ENCODE data around the gene ADH1B.
"Not testable (repeated sequence)": the region's sequence is repeated elsewhere in the genome, so short reads cannot be mapped to it uniquely, and the experiment has no call there.

The ADH1B gene

DNA sequence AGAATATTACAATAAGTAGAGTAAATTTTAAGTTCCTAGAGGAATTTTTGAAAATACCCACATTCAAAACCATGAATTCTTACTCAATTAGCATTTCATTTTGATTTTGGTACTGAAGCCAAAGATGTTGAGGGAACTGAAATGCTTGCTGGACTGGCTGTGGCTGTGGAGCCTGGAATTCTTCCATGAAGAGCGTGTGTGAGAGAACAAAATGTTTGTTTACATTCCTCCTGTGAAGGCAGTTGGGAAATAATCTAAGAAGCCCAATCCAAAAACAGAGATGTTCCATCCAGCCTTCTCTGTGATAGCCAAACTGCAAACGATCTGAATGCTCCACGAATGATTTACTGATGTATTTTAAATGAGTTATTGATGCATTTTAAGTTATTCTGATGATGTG is 3.8 kb upstream of the ADH1B start:
- Histone ChIP-seq H3K9ac (ENCODE audit: low read depth in 1 of 2, low read length in 2 of 2) (no peak overlapping the region), H3K4me3 (ENCODE audit: low read length in 2 of 2) (no peak overlapping the region), H3K27me3 (ENCODE audit: control insufficient read depth in 2 of 2, insufficient read depth in 2 of 2, low read length in 2 of 2) (no peaks in the 10 kb centered on the region), H3K27ac (ENCODE audit: low read depth in 2 of 2, low read length in 2 of 2) (peak overlapping the region in 1 of 2 donors; percentile 48), H3K36me3 (ENCODE audit: control insufficient read depth in 2 of 2, insufficient read depth in 2 of 2, low read length in 2 of 2) (no peaks in the 10 kb centered on the region), H3K4me1 (ENCODE audit: control insufficient read depth in 2 of 2, insufficient read depth in 2 of 2, low read length in 2 of 2) (no peaks in the 10 kb centered on the region), H3K9me3 (ENCODE audit: control insufficient read depth in 2 of 2, low read length in 2 of 2) (no peaks in the 10 kb centered on the region)

DNA sequence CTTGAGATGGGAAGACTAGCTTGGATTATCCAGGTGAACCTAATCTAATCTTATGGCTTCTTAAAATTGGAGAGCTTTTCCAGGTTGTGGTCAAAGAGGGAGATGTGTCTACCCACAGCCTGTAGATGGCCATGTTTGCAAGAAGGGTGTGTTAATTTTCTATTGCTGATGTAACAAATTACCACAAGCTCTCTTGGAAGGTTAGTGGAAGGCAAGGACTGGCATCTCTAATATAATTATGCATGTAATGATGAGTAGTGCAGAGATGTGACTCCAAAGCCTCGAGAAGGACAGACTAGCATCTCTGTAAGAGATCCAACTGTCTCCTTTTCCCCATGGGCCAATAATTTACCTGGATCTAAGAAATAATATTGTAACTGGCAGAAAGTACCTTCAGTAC is 3.2 kb upstream of the ADH1B start:
- H3K4me1 ChIP-seq (ENCODE audit: control insufficient read depth in 2 of 2, insufficient read depth in 2 of 2, low read length in 2 of 2): no peaks in the 10 kb centered on the region
- H3K4me3 ChIP-seq (ENCODE audit: low read length in 2 of 2): no peak overlapping the region
- no peaks in the 10 kb centered on the region for H3K9me3 ChIP-seq (ENCODE audit: control insufficient read depth in 2 of 2, low read length in 2 of 2)
- H3K27ac ChIP-seq (ENCODE audit: low read depth in 2 of 2, low read length in 2 of 2): peak overlapping the region; percentile 41 to 68
- H3K9ac ChIP-seq (ENCODE audit: low read depth in 1 of 2, low read length in 2 of 2): no peak overlapping the region
- no peaks in the 10 kb centered on the region for H3K36me3 ChIP-seq (ENCODE audit: control insufficient read depth in 2 of 2, insufficient read depth in 2 of 2, low read length in 2 of 2)
- no peaks in the 10 kb centered on the region for H3K27me3 ChIP-seq (ENCODE audit: control insufficient read depth in 2 of 2, insufficient read depth in 2 of 2, low read length in 2 of 2)

- peak overlapping the region; percentile 41 to 68 for H3K27ac ChIP-seq (ENCODE audit: low read depth in 2 of 2, low read length in 2 of 2)
Measured at GRCh38 chr4:99323756-99324155, 2.6 kb upstream of the ADH1B start.

GRCh38 chr4:99317811-99318210 is 3.4 kb downstream of the ADH1B start:
- not testable (repeated sequence) for H3K4me1 ChIP-seq (ENCODE audit: control insufficient read depth in 2 of 2, insufficient read depth in 2 of 2, low read length in 2 of 2); H3K9me3 ChIP-seq (ENCODE audit: control insufficient read depth in 2 of 2, low read length in 2 of 2); H3K9ac ChIP-seq (ENCODE audit: low read depth in 1 of 2, low read length in 2 of 2); H3K27me3 ChIP-seq (ENCODE audit: control insufficient read depth in 2 of 2, insufficient read depth in 2 of 2, low read length in 2 of 2); H3K36me3 ChIP-seq (ENCODE audit: control insufficient read depth in 2 of 2, insufficient read depth in 2 of 2, low read length in 2 of 2)
- H3K27ac ChIP-seq (ENCODE audit: low read depth in 2 of 2, low read length in 2 of 2): peak overlapping the region in 1 of 2 donors; percentile 1
- peak overlapping the region in 1 of 2 donors; percentile 34 for H3K4me3 ChIP-seq (ENCODE audit: low read length in 2 of 2)

More at GRCh38 chr4:99323756-99324155, 2.6 kb upstream of the ADH1B start:
- Histone ChIP-seq H3K4me3 (ENCODE audit: low read length in 2 of 2) (no peak overlapping the region), H3K4me1 (ENCODE audit: control insufficient read depth in 2 of 2, insufficient read depth in 2 of 2, low read length in 2 of 2) (no peaks in the 10 kb centered on the region), H3K27me3 (ENCODE audit: control insufficient read depth in 2 of 2, insufficient read depth in 2 of 2, low read length in 2 of 2) (no peaks in the 10 kb centered on the region), H3K36me3 (ENCODE audit: control insufficient read depth in 2 of 2, insufficient read depth in 2 of 2, low read length in 2 of 2) (no peaks in the 10 kb centered on the region), H3K9ac (ENCODE audit: low read depth in 1 of 2, low read length in 2 of 2) (no peak overlapping the region), H3K9me3 (ENCODE audit: control insufficient read depth in 2 of 2, low read length in 2 of 2) (no peaks in the 10 kb centered on the region)

GRCh38 chr4:99317354-99317753 is 3.8 kb downstream of the ADH1B start:
- Histone ChIP-seq H3K4me3 (ENCODE audit: low read length in 2 of 2) (peak overlapping the region in 1 of 2 donors; percentile 34), H3K36me3 (ENCODE audit: control insufficient read depth in 2 of 2, insufficient read depth in 2 of 2, low read length in 2 of 2) (no peaks in the 10 kb centered on the region), H3K27me3 (ENCODE audit: control insufficient read depth in 2 of 2, insufficient read depth in 2 of 2, low read length in 2 of 2) (no peaks in the 10 kb centered on the region), H3K27ac (ENCODE audit: low read depth in 2 of 2, low read length in 2 of 2) (peak overlapping the region in 1 of 2 donors; percentile 1), H3K4me1 (ENCODE audit: control insufficient read depth in 2 of 2, insufficient read depth in 2 of 2, low read length in 2 of 2) (peaks cover 0 to 3% of the 10 kb centered on the region in 2 donors), H3K9me3 (ENCODE audit: control insufficient read depth in 2 of 2, low read length in 2 of 2) (no peaks in the 10 kb centered on the region), H3K9ac (ENCODE audit: low read depth in 1 of 2, low read length in 2 of 2) (no peak overlapping the region)

DNA sequence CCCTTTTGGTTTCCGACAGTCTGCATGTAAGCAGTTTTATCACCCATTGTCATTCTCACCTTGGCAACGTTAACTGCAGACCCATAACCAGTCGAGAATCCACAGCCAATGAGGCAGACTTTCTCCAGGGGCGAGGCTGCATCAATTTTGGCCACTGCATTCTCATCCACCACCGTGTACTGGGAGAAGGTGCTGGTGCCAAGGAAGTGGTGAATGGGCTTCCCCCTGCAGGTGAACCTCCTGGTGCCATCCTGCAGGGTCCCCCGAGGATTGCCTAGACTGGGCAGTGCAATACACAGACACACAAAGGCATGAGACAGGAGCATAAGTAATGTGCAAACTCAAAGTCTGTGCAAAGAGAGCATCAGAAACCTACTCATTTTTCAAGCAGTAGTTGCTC is 5.4 kb downstream of the ADH1B start:
- Histone ChIP-seq H3K36me3 (ENCODE audit: control insufficient read depth in 2 of 2, insufficient read depth in 2 of 2, low read length in 2 of 2) (no peaks in the 10 kb centered on the region), H3K9ac (ENCODE audit: low read depth in 1 of 2, low read length in 2 of 2) (no peak overlapping the region)

GRCh38 chr4:99314211-99314610 is 7.0 kb downstream of the ADH1B start:
- no peaks in the 10 kb centered on the region for H3K9me3 ChIP-seq (ENCODE audit: control insufficient read depth in 2 of 2, low read length in 2 of 2)
- H3K4me1 ChIP-seq (ENCODE audit: control insufficient read depth in 2 of 2, insufficient read depth in 2 of 2, low read length in 2 of 2): peaks cover 0 to 3% of the 10 kb centered on the region in 2 donors
- no peaks in the 10 kb centered on the region for H3K27me3 ChIP-seq (ENCODE audit: control insufficient read depth in 2 of 2, insufficient read depth in 2 of 2, low read length in 2 of 2)
- no peak overlapping the region for H3K27ac ChIP-seq (ENCODE audit: low read depth in 2 of 2, low read length in 2 of 2)
- no peak overlapping the region for H3K9ac ChIP-seq (ENCODE audit: low read depth in 1 of 2, low read length in 2 of 2)
- H3K4me3 ChIP-seq (ENCODE audit: low read length in 2 of 2): no peak overlapping the region
- H3K36me3 ChIP-seq (ENCODE audit: control insufficient read depth in 2 of 2, insufficient read depth in 2 of 2, low read length in 2 of 2): no peaks in the 10 kb centered on the region

More for the DNA sequence above, 5.4 kb downstream of the ADH1B start:
- no peaks in the 10 kb centered on the region for H3K27me3 ChIP-seq (ENCODE audit: control insufficient read depth in 2 of 2, insufficient read depth in 2 of 2, low read length in 2 of 2)
- H3K9me3 ChIP-seq (ENCODE audit: control insufficient read depth in 2 of 2, low read length in 2 of 2): no peaks in the 10 kb centered on the region
- peaks cover 0 to 3% of the 10 kb centered on the region in 2 donors for H3K4me1 ChIP-seq (ENCODE audit: control insufficient read depth in 2 of 2, insufficient read depth in 2 of 2, low read length in 2 of 2)
- H3K4me3 ChIP-seq (ENCODE audit: low read length in 2 of 2): no peak overlapping the region
- no peak overlapping the region for H3K27ac ChIP-seq (ENCODE audit: low read depth in 2 of 2, low read length in 2 of 2)

- H3K4me3 ChIP-seq (ENCODE audit: low read length in 2 of 2): no peak overlapping the region
- no peaks in the 10 kb centered on the region for H3K4me1 ChIP-seq (ENCODE audit: control insufficient read depth in 2 of 2, insufficient read depth in 2 of 2, low read length in 2 of 2)
- no peaks in the 10 kb centered on the region for H3K36me3 ChIP-seq (ENCODE audit: control insufficient read depth in 2 of 2, insufficient read depth in 2 of 2, low read length in 2 of 2)
- H3K9ac ChIP-seq (ENCODE audit: low read depth in 1 of 2, low read length in 2 of 2): no peak overlapping the region
- no peak overlapping the region for H3K27ac ChIP-seq (ENCODE audit: low read depth in 2 of 2, low read length in 2 of 2)
- no peaks in the 10 kb centered on the region for H3K9me3 ChIP-seq (ENCODE audit: control insufficient read depth in 2 of 2, low read length in 2 of 2)
- no peaks in the 10 kb centered on the region for H3K27me3 ChIP-seq (ENCODE audit: control insufficient read depth in 2 of 2, insufficient read depth in 2 of 2, low read length in 2 of 2)
Measured at GRCh38 chr4:99310389-99310788, 10.8 kb downstream of the ADH1B start.

- no peak overlapping the region for H3K4me3 ChIP-seq (ENCODE audit: low read length in 2 of 2)
- H3K4me1 ChIP-seq (ENCODE audit: control insufficient read depth in 2 of 2, insufficient read depth in 2 of 2, low read length in 2 of 2): no peaks in the 10 kb centered on the region
- H3K36me3 ChIP-seq (ENCODE audit: control insufficient read depth in 2 of 2, insufficient read depth in 2 of 2, low read length in 2 of 2): no peaks in the 10 kb centered on the region
- H3K9me3 ChIP-seq (ENCODE audit: control insufficient read depth in 2 of 2, low read length in 2 of 2): no peaks in the 10 kb centered on the region
- no peaks in the 10 kb centered on the region for H3K27me3 ChIP-seq (ENCODE audit: control insufficient read depth in 2 of 2, insufficient read depth in 2 of 2, low read length in 2 of 2)
- no peak overlapping the region for H3K9ac ChIP-seq (ENCODE audit: low read depth in 1 of 2, low read length in 2 of 2)
- no peak overlapping the region for H3K27ac ChIP-seq (ENCODE audit: low read depth in 2 of 2, low read length in 2 of 2)
Measured at GRCh38 chr4:99305638-99306400, 15.4 kb downstream of the ADH1B start.

- Histone ChIP-seq H3K4me3 (ENCODE audit: low read length in 2 of 2) (no peak overlapping the region), H3K4me1 (ENCODE audit: control insufficient read depth in 2 of 2, insufficient read depth in 2 of 2, low read length in 2 of 2) (no peaks in the 10 kb centered on the region), H3K27ac (ENCODE audit: low read depth in 2 of 2, low read length in 2 of 2) (peak overlapping the region; percentile 31 to 44), H3K9me3 (ENCODE audit: control insufficient read depth in 2 of 2, low read length in 2 of 2) (no peaks in the 10 kb centered on the region), H3K9ac (ENCODE audit: low read depth in 1 of 2, low read length in 2 of 2) (no peak overlapping the region), H3K36me3 (ENCODE audit: control insufficient read depth in 2 of 2, insufficient read depth in 2 of 2, low read length in 2 of 2) (no peaks in the 10 kb centered on the region), H3K27me3 (ENCODE audit: control insufficient read depth in 2 of 2, insufficient read depth in 2 of 2, low read length in 2 of 2) (no peaks in the 10 kb centered on the region)
Measured at GRCh38 chr4:99301376-99302164, 19.6 kb downstream of the ADH1B start.

Measured in mucosa of rectum (tissue), 2 donors.